Osteoblast (primary cell): ENCODE data around the gene CNFN. TPM values are rescaled to one million over a fixed set of nuclear protein-coding genes. Genes with fewer than 3 reads are reported as not detected.
"Not testable (repeated sequence)": the region's sequence is repeated elsewhere in the genome, so short reads cannot be mapped to it uniquely, and the experiment has no call there.

Experiments used
- DNase-seq: peaks from one replicate; pipeline ENCODE4 v3.0.0; 2011; ENCODE audit warnings: low spot score, mixed read lengths; ENCODE audit not compliant: insufficient read length; ENCODE audit errors: missing footprints
- H2AFZ ChIP-seq: 2 replicates; pipeline ENCODE4 v1.6.0; 2011; ENCODE audit warnings: mild to moderate bottlenecking, low read length
- H3K27ac ChIP-seq: 2 replicates; pipeline ENCODE4 v1.5.1; 2011; ENCODE audit warnings: mild to moderate bottlenecking, low read depth, low read length, moderate library complexity
- H3K27me3 ChIP-seq: 2 replicates; pipeline ENCODE4 v1.6.0; 2012; ENCODE audit warnings: mild to moderate bottlenecking, control low read depth, inconsistent platforms, low read length, moderate library complexity; ENCODE audit not compliant: insufficient read depth
- H3K36me3 ChIP-seq: 2 replicates; pipeline ENCODE4 v1.5.1; 2011; ENCODE audit warnings: mild to moderate bottlenecking, low read length, control low read depth, moderate library complexity; ENCODE audit not compliant: insufficient read depth
- H3K4me1 ChIP-seq: 2 replicates; pipeline ENCODE4 v1.5.1; 2011; ENCODE audit warnings: mild to moderate bottlenecking, low read length, control low read depth, moderate library complexity; ENCODE audit not compliant: insufficient read depth
- H3K4me2 ChIP-seq: 2 replicates; pipeline ENCODE4 v1.6.0; 2011; ENCODE audit warnings: mild to moderate bottlenecking, low read length; ENCODE audit not compliant: insufficient read depth
- H3K4me3 ChIP-seq: fragments of 200-600 bp; sonication (generic); 3 replicates; pipeline ENCODE4 v1.5.1; 2012; ENCODE audit warnings: mild to moderate bottlenecking, low read length, inconsistent platforms; ENCODE audit not compliant: insufficient read depth
- H3K79me2 ChIP-seq: 2 replicates; pipeline ENCODE4 v1.6.0; 2012; ENCODE audit warnings: mild to moderate bottlenecking, low read length, control low read depth, inconsistent platforms; ENCODE audit not compliant: insufficient read depth
- H3K9me3 ChIP-seq: 2 replicates; pipeline ENCODE4 v1.5.1; 2011; ENCODE audit warnings: low read depth, low read length, control low read depth
- H4K20me1 ChIP-seq: 2 replicates; pipeline ENCODE4 v1.6.0; 2012; ENCODE audit warnings: mild to moderate bottlenecking, low read length, control low read depth; ENCODE audit not compliant: insufficient read depth
- small RNA-seq: library from RNA; depleted of rRNA; stranded (forward); fragments of <200 nt; gene quantifications from one replicate; pipeline ENCODE3, GENCODE V24; 2012
- total RNA-seq: library from RNA; depleted of rRNA; stranded (reverse); fragments of >200 nt; gene quantifications from 2 replicates; pipeline ENCODE4 v1.2.3, GENCODE V29; 2012
- TF ChIP-seq, protein P1 (sequence below): IDR thresholded peaks from 2 replicates; pipeline ENCODE4 v1.5.1; 2011; ENCODE audit warnings: mild to moderate bottlenecking, low read depth, low read length, moderate library complexity; ENCODE audit errors: extremely low read depth

The CNFN gene
- total RNA-seq, 1 donor = not detected

DNA sequence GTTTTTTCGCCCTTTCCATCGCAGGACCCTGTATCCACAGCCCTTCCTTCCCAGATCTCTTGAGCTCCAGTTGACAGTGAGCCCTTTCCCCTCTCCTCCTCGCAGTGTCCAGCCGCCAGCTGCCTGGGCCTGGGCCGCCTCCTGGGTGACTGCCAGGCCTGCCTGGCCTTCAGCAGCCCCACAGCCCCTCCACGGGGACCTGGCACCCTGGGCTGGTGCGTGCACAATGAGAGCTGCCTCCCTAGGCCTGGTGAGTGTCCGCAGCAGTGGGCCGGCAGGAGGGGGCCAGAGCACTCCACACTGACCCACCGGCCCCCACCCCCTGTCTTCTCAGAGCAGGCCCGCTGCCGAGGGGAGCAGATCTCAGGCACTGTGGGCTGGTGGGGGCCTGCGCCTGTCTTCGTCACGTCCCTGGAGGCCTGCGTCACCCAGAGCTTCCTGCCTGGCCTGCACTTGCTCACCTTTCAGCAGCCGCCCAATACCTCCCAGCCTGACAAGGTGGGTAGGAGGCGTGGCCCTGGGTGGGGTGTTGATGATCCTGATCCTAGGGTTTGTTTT lies 45.7 kb downstream of the CNFN start:
- no peak overlapping the region for H3K4me2 ChIP-seq
- H3K36me3 ChIP-seq = peaks cover 5% of the 10 kb centered on the region
- TF ChIP-seq, protein P1, sequence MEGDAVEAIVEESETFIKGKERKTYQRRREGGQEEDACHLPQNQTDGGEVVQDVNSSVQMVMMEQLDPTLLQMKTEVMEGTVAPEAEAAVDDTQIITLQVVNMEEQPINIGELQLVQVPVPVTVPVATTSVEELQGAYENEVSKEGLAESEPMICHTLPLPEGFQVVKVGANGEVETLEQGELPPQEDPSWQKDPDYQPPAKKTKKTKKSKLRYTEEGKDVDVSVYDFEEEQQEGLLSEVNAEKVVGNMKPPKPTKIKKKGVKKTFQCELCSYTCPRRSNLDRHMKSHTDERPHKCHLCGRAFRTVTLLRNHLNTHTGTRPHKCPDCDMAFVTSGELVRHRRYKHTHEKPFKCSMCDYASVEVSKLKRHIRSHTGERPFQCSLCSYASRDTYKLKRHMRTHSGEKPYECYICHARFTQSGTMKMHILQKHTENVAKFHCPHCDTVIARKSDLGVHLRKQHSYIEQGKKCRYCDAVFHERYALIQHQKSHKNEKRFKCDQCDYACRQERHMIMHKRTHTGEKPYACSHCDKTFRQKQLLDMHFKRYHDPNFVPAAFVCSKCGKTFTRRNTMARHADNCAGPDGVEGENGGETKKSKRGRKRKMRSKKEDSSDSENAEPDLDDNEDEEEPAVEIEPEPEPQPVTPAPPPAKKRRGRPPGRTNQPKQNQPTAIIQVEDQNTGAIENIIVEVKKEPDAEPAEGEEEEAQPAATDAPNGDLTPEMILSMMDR = no peak
- H2AFZ ChIP-seq = no peak overlapping the region
- H3K27ac ChIP-seq = no peak overlapping the region
- H3K79me2 ChIP-seq = no peaks in the 10 kb centered on the region
- H3K4me3 ChIP-seq = no peak overlapping the region
- H3K9me3 ChIP-seq = no peaks in the 10 kb centered on the region
- no peaks in the 10 kb centered on the region for H3K4me1 ChIP-seq
- no peaks in the 10 kb centered on the region for H3K27me3 ChIP-seq
- peak; percentile 9 for DNase-seq
- no peaks in the 10 kb centered on the region for H4K20me1 ChIP-seq

DNA sequence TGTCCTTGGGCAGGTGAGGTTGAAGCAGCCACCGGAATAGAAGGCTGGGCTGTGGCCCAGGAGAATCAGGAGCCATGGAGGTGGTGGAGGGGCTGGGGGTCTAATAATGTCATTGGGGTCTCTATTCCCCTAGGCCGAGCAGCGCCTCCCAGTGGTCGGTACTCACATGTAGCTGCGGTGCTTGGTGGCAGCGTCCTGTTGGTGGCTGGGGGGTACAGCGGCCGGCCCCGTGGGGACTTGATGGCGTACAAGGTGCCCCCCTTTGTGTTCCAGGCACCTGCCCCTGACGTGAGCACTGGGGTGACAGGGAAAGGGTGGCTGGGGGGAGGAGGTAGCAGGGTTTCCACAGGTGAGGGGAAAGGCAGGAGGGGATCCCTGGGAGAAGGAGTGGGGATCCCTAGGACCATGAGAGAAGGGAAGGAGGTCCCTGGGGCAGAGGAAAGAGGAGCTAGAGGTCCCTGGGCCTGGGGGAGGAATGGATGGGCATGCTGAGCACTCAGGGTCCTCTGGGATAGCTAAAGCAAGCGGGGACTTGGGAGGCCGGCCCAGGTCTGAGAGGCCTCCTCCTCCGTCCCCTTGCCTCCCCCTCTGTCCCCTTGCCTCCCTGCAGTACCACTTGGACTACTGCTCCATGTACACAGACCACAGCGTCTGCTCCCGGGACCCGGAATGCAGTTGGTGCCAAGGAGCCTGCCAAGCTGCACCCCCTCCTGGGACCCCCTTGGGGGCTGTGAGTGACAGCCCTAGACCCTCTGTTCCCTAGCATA lies 46.6 kb downstream of the CNFN start:
- no peaks in the 10 kb centered on the region for H3K4me1 ChIP-seq
- H3K27me3 ChIP-seq = no peaks in the 10 kb centered on the region
- H3K9me3 ChIP-seq = no peaks in the 10 kb centered on the region
- DNase-seq = peak; percentile 66
- no peaks in the 10 kb centered on the region for H4K20me1 ChIP-seq
- H3K27ac ChIP-seq = no peak overlapping the region
- no peak overlapping the region for H3K4me3 ChIP-seq
- no peak overlapping the region for H3K4me2 ChIP-seq
- TF ChIP-seq, protein P1 = no peak
- H3K36me3 ChIP-seq = peaks cover 5% of the 10 kb centered on the region
- no peak overlapping the region for H2AFZ ChIP-seq
- H3K79me2 ChIP-seq = no peaks in the 10 kb centered on the region

DNA sequence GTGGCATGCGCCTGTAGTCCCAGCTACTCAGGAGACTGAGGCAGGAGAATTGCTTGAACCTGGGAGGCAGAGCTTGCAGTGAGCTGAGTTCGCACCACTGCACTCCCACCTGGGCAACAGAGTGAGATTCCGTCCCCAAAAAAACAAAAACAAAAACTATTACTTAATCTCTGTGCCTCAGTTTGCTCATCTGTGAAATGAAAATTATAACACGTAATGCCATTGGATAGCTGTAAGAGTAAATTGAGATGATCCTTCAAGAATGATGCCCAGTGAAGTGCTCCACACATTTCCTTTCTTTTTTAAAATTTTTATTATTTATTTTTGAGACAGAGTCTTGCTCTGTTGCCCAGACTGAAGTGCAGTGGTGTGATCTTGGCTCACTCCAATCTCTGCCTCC lies 50.2 kb downstream of the CNFN start:
- not testable (repeated sequence) for H3K9me3 ChIP-seq, H3K27ac ChIP-seq, H3K27me3 ChIP-seq, H3K79me2 ChIP-seq, H3K4me2 ChIP-seq, H3K36me3 ChIP-seq, DNase-seq, H3K4me3 ChIP-seq, H2AFZ ChIP-seq, H3K4me1 ChIP-seq, H4K20me1 ChIP-seq

DNA sequence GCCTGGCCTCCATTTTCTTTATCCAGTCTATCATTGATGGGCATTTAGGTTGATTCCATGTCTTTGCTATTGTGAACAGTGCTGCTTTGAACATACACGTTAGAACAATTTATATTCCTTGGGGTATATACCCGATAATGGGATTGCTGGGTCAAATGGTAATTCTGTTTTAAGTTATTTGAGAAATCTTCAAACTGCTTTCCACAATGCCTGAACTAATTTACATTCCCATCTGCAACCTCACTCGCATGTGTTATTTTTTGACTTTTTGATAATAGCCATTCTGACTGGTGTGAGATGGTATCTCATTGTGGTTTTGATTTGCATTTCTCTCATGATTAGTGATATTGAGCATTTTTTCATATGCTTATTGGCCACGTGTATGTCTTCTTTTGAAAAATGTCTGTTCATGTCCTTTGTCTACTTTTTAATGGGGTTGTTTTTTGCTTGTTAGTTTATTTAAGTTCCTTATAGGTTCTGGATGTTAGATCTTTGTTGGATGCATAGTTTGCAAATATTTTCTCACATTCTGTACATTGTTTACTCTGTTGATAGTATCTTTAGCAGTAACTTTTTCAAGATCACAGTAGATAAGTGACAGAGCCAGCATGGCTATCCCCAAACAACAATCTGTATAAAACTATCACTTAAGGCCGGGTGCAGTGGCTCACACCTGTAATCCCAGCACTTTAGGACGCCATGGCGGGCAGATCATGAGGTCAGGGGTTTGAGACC lies 50.8 kb downstream of the CNFN start:
- not testable (repeated sequence) for H3K27me3 ChIP-seq, H3K9me3 ChIP-seq, H4K20me1 ChIP-seq, H3K4me3 ChIP-seq, H2AFZ ChIP-seq, DNase-seq, H3K4me2 ChIP-seq, H3K36me3 ChIP-seq, H3K79me2 ChIP-seq, H3K4me1 ChIP-seq, H3K27ac ChIP-seq

Small RNA genes within 50 kb of the gene (small RNA-seq; reads per million reads assigned to genes)
- gene MIR8077 = not detected

Other genes with a start within 250 kb of the CNFN start
- 19.9 and 26.2 TPM in 2 replicates for gene DEDD2, start 172.6 kb downstream of the CNFN start, total RNA-seq
- gene ZNF526, start 170.0 kb downstream of the CNFN start, total RNA-seq = 11.5 and 11.9 TPM in 2 replicates
- 16.2 and 18.1 TPM in 2 replicates for gene GSK3A, start 147.7 kb downstream of the CNFN start, total RNA-seq
- gene ERF, start 135.2 kb downstream of the CNFN start, total RNA-seq = 31.8 and 44.8 TPM in 2 replicates
- 33.6 and 39.1 TPM in 2 replicates for gene CIC, start 121.0 kb downstream of the CNFN start, total RNA-seq
- gene PRR19, start 88.2 kb downstream of the CNFN start, total RNA-seq = 0.36 and 0.59 TPM in 2 replicates
- gene PAFAH1B3, start 87.7 kb downstream of the CNFN start, total RNA-seq = 18.3 and 23.2 TPM in 2 replicates
- not detected in 2 replicates for gene TMEM145, start 77.0 kb downstream of the CNFN start, total RNA-seq
- gene MEGF8, start 64.7 kb downstream of the CNFN start, total RNA-seq = 23.9 and 30.0 TPM in 2 replicates
- gene LIPE, start 37.1 kb upstream of the CNFN start, total RNA-seq = 1.8 and 2.7 TPM in 2 replicates
- not detected in 2 replicates for gene CXCL17, start 52.6 kb upstream of the CNFN start, total RNA-seq
- gene CEACAM1, start 138.2 kb upstream of the CNFN start, total RNA-seq = not detected in 2 replicates
- gene CEACAM8, start 204.6 kb upstream of the CNFN start, total RNA-seq = not detected in 2 replicates